Activated T-cell treated with anti-CD3 and anti-CD28 coated beads for 48 hours (primary cell): ENCODE measurements around the gene TMEFF2.
"Not testable (repeated sequence)": the region's sequence is repeated elsewhere in the genome, so short reads cannot be mapped to it uniquely, and the experiment has no call there.

Source experiments
- DNase-seq: peaks from one replicate; pipeline ENCODE4 v3.0.0-alpha.2; 2020; ENCODE audit warnings: low read depth

Gene TMEFF2

GRCh38 chr2:192128655-192129054 lies 66.1 kb downstream of the TMEFF2 start:
- no peak for DNase-seq

DNA sequence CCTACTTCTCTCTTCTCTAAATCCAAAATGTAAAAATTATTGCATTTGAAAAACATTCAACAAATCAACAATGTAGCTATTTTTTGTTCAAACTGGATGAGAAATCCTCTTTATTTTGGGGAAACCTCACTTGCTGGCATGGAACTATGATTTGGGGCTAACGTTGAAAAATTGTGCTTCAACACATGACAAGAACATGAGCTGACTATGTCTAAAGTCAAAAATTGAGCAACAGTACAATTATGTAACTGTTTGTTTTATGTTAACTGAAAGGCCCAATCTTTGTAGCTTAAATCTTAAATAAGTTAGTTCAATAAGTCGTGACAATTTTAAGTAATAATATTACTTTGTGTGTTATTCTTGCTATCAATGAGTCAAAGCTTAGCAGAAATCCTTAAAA lies 67.3 kb downstream of the TMEFF2 start:
- DNase-seq = no peak

- DNase-seq = no peak
Measured at GRCh38 chr2:192126912-192127311, 67.8 kb downstream of the TMEFF2 start.

- DNase-seq = no peak
Measured at GRCh38 chr2:192126426-192126825, 68.3 kb downstream of the TMEFF2 start.

DNA sequence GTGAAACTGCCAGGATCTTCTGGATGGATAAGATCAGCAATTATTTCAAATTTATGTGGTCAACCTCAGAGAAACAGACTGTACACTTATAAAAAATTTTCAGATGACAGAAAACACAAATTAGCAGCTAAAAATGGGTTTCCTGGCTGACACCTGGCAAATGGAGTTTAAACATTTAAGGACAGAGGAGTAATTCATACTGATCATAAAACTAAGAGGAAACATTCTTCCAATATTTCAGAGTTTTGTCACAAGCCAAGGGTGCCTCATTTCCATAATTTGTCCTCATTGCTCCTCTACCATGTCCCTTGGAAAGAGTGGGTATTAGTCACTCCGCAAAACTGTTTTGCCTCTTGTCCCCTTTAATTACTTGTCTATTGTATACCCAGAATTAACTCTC lies 70.2 kb downstream of the TMEFF2 start:
- DNase-seq = no peak

GRCh38 chr2:192123847-192124246 lies 70.9 kb downstream of the TMEFF2 start:
- DNase-seq = no peak

DNA sequence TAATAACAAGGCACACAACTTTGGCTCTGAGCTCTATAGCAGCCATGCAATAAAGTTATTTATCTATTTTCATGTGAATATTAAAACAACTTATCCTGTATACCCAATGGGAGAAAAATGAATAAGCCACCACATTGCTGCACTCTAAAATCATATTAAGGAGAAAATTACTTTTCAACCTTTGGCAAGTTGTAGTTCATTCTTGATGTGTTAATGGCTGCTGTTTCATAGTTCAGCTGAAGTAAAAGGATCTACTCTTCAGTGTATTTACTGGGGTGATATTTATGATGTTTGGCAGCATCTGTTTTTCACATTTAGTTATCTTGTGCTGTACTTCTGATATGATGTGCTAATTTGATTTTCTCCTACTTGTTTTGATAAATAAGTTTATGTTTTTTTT lies 71.8 kb downstream of the TMEFF2 start:
- no peak for DNase-seq

DNA sequence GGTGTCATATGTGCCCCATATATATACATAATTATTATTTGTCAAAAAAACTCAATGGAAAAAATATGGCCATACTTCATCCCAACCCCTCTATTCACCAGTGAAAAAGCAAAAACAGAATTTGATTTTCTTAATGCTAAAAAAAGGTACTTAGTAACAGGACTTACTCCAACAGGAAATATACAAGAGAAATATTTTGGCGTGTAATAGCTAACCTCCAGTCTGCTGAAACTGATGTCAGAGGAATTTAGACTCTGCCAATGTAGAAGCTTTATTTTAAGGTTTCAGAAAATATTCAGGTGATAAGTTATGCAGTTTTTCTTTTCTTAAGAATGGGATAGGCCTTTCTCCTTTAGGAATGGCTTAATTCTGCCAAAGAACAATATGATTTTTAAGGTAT lies 72.6 kb downstream of the TMEFF2 start:
- DNase-seq = no peak

DNA sequence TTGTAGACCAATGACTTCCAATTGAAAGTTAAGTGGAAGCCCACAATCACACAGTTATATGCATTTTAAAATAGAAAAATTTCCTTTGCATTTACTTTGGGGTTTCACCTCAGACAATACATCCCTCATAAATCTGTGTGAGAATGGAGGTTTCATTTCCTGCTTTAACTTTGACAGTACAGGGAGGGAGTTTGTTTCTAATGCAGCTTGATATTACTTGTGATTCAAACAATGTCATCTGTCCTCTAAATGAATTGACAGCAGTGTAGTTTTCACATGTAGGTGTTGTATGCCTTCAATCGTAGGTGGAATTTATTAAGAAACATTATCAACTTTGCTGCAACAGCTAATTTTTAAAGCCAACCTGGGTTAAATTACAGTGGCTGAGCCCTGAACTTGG lies 75.2 kb downstream of the TMEFF2 start:
- no peak for DNase-seq

DNA sequence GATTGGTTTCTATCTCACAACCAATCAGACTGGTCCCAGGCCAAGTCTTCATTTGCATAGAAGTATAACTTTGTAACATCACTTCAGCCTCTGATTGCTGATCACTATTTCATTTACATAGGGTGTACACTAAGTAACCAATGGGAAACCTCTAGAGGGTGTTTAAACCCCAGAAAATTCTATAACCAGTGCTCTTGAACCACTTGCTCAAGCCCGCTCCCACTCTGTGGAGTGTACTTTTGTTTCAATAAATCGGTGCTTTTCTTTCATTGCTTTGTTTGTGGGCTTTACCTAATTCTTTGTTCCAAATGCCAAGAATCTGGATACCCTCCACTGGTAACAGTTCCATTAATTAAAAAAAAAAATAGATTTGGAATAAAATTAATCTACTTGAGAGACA lies 77.0 kb downstream of the TMEFF2 start:
- no peak for DNase-seq

GRCh38 chr2:192111536-192111935 lies 83.2 kb downstream of the TMEFF2 start:
- not testable (repeated sequence) for DNase-seq

DNA sequence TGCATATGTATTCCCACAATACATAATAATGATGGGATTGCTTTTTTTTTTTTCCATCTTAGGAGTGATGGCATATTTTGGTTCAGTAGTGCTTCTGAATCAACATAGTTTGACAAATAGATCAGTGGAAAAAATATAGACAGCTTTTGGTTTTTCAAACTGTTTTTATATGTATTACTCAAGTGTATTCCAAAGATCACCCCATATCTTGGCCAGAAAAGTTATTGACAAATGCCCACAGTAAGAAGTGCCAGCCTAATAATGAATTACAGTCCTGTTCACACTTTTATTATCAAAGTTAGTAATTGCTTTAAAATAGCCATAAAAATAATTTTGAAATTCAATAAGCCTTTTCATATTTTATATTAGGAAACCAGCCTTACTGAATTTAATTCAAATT lies 95.0 kb downstream of the TMEFF2 start:
- no peak for DNase-seq

DNA sequence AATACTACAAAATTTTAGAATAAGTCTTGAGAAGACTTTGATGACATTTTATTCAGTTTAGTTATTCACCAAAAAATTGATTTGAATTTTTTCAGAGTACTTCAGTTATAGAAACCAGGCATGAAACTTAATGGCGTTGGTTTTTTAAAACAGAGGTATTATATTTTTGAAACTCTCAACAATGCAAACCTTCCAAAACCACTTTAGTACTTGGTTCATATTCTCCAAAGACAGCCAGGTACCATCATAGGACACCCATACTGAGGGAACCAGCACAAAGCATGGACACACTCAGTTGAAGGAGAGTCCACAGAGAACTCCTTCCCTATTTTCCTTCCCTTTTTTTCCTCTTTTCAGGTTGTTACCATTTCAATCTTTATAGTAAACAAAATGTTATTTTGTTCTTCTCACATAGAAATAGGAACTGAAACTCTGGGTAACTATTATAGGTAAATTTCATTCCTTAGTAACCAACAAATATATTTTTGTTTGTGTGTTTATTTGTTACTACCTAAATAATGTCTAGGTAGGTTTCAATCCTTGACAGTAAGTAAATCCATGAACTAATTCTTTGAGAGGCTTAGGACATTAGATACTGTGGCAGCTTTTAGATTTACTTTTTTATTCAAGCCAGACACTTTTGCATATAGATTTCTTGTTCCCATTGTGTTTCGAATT lies 95.8 kb downstream of the TMEFF2 start:
- DNase-seq = no peak

DNA sequence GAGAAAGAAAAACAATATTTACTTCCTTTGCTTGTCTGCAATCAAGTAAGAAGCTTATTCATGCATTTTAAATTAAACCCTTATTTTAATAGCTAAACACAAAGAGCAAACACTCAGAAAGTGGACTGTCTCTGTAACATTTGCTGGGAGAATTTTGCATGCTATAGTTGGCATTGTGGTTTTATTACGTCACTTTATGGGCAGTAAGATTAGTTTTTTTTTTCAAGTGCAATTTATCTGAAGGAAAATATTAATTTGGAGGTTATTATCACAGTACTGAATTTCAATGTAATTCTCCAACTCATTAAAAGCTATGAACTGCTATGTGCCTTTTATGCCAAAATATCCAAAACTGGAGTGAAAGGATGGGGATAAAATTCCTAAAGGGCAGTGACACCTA lies 103.3 kb downstream of the TMEFF2 start:
- DNase-seq = no peak

DNA sequence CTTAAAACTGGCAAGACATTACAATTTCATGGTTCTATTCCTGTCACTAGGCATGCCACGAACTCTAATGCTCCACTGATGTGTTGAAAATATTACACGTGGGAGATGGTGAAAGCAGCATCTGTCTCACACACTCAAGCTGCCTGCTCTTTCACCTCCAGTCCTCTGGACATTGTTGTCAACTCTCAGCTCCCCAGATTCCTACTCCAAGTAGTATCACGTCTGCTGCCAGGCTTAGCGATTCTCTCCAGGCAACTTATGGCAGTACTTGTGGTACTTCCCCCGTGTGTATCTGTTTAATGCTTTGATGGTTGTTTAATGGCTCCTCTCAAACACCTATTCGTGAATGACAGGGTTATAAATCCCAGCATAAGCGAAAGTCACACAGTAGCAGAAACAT lies 103.8 kb downstream of the TMEFF2 start:
- DNase-seq = no peak

- no peak for DNase-seq
Measured at GRCh38 chr2:192087398-192087958, 107.3 kb downstream of the TMEFF2 start.

DNA sequence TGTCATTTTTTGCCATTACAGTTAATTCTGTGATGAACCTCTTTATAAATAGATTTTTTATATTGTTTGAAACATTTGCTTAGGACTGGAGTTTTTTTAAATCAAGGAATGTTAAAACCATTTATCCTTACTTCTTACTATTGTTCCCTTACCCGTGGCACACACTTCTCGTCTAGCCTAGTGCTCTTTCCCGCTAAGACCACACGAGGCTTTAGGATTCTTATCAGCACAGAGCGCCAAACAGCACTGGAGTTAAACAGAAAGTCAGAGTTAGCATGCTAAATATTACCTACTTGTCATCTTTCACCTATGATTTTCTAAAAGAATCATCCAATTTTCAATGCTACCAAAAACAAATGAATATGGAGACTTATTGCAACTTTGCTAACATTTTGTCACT lies 112.6 kb downstream of the TMEFF2 start:
- DNase-seq = no peak

DNA sequence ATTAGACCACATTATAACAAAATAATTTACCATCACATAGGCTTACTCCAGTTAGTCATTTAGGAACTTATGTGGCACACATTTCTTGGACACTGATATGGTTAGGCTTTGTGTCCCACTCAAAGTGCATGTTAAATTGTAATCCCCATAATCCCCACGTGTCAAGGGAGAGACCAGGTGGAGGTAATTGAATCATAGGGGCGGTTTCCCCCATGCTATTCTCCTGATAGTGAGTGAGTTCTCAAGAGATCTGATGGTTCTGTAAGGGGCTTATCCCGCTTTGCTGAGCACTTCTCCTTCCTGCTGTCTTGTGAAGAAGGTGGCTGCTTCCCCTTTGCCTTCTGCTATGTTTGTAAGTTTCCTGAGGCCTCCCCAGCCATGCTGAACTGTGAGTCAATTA lies 114.6 kb downstream of the TMEFF2 start:
- not testable (repeated sequence) for DNase-seq

DNA sequence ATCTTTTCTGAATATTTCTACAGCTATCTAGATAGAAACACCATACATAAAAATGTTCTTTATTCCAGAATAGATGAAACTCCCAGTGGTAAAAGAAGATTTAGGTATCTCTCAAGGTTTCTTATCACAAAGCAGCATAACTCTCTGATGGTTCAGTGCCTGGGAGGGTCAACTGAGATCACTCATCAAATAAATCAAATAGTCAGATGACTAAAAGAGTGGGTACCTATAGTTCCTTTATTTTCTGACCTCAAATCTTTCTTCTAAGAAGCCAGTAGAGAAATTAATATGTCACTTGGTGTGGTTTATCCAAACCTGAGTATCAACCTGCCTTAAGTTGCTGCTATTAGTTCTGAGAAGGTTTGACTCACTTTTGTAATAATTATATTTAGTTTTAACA lies 120.9 kb downstream of the TMEFF2 start:
- no peak for DNase-seq

DNA sequence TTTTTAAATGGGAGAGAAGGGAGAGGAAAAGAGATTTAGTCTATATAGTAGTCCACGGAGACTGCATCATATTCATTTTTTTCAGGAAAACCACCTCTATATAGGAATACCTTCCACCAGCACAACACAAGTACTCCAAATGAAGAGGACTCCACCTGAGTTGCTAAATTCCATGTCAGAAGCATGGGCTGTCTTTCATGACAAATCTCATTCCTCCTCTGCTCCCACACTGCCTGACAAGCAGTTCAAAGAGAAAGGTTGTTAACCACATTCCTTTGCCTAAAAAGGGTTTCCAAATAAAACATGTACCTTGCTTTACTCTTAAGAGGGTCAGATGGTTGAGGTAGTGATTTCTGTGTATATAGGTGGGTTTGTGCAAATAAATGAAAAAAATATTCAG lies 122.0 kb downstream of the TMEFF2 start:
- DNase-seq = no peak

DNA sequence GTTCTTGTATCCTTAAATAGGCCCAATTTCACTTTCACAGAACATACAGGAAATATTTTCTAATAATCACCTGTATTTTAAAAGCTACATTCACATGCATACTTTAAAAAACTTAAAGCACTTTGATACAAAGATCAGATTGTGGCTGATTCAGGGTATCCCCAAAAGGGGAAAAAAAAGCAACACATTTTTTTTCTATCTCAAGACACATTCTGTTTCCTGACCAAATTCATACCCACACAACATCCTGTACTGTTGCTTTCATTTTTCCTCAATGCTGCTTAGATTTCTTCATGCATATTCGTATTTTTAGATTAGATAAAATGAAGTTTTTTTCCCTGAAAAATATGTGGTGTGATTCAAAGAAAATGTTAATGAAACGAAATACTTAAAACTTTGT lies 122.5 kb downstream of the TMEFF2 start:
- no peak for DNase-seq

GRCh38 chr2:192070099-192070498 lies 124.6 kb downstream of the TMEFF2 start:
- DNase-seq = no peak

- DNase-seq = no peak
Measured at GRCh38 chr2:192069417-192069816, 125.3 kb downstream of the TMEFF2 start.

GRCh38 chr2:192068966-192069365 lies 125.8 kb downstream of the TMEFF2 start:
- DNase-seq = no peak
